ENCODE results near the gene GSTO1. TPM values are rescaled to one million over a fixed set of nuclear protein-coding genes. Genes with fewer than 3 reads are reported as not detected.

GSTO1 gene
- total and polyA plus RNA-seq, 2 donors (not counting 1 experiment from before 2014, with no cell fraction given): 151 to 249 TPM

DNA sequence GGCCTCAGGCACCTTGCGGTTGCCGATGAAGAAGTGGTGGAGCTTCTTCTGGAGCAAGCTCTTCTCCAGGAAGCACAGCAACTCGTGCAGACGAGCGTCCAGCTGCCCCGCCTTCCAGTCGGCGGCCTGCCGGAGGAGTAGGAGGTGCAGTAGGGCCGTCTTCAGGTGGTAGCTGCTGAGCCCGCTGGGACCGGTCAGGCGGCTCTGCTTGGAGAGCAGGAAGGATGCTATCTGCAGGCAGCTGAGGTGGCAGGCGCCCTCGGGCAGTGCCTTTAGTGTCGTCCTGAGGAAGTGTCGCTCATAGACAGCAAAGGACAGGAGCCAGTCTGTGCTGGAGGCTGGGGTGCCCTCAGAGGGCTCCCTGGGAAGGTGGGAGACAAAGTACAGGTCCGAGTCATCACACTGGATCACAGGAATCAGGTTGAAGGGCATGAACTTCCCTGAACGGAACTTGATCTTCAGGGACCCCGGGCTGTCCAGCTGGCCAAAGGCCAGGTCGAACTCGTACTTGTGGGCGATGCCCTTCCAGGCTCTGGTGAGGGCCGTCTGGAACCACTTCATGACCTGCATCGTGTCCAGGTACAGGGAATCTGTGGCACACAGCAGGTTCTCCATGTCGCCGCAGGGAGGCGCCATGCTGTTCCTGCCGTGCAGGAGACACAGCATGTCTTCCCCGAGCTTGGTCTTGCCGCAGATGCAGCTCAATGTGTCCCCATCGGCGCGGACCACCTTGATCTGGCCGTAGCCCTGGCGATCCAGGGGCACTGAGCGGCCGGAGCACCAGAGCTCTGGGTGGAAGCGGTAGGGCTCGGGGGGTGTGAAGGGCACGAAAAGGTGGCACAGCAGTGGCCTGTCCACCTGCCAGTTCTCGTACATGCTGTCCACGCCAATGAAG is 60.1 kb downstream of the GSTO1 start:
- peaks cover 79% of the 10 kb centered on the region for H3K79me2 ChIP-seq (ENCODE audit: control insufficient read depth, insufficient read depth, low read length)

DNA sequence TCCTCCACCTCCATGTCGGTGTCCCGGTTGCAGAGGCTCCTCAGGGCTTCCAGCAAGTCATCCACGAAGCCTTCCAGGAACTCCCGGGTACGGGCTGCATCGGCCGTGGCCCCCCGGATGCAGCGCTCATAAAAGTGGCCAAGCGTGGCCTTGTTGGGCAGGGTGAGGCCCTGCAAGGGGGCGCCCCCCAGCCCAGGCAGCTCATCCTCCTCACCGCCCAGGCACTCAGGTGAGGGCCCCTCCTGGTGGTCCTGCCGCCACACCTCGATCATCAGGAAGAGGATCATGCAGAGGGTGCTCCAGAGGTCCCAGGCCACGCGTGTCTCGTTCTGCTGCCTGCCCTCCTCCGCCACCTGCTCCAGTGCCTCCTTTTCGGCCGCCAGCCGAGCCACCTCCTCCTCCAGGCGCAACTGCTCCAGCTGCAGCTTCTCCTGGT is 60.8 kb downstream of the GSTO1 start:
- peaks cover 86% of the 10 kb centered on the region for H3K79me2 ChIP-seq (ENCODE audit: control insufficient read depth, insufficient read depth, low read length)
- H4K20me1 ChIP-seq (ENCODE audit: control insufficient read depth, extremely low read depth, insufficient read depth, low read length): no peaks in the 10 kb centered on the region
- H2AFZ ChIP-seq (ENCODE audit: low read length): no peak overlapping the region
- no peaks in the 10 kb centered on the region for H3K27me3 ChIP-seq (ENCODE audit: control insufficient read depth, insufficient read depth, low read length)
- H3K4me3 ChIP-seq (replicated peaks in 1 of 4; ENCODE audit: control extremely low read depth in 1 of 4, insufficient read depth in 1 of 4, low read depth in 3 of 4, low read length in 4 of 4): no peak overlapping the region
- DNase-seq (ENCODE audit: low read depth in 2 of 2): no peak
- no peak overlapping the region for H3K27ac ChIP-seq (ENCODE audit: insufficient read depth, low read length)
- no peak overlapping the region for H3K9ac ChIP-seq (ENCODE audit: insufficient read depth, low read length)
- H3K36me3 ChIP-seq (ENCODE audit: control insufficient read depth, insufficient read depth, low read length): peaks cover 18% of the 10 kb centered on the region
- TF ChIP-seq, protein P1, sequence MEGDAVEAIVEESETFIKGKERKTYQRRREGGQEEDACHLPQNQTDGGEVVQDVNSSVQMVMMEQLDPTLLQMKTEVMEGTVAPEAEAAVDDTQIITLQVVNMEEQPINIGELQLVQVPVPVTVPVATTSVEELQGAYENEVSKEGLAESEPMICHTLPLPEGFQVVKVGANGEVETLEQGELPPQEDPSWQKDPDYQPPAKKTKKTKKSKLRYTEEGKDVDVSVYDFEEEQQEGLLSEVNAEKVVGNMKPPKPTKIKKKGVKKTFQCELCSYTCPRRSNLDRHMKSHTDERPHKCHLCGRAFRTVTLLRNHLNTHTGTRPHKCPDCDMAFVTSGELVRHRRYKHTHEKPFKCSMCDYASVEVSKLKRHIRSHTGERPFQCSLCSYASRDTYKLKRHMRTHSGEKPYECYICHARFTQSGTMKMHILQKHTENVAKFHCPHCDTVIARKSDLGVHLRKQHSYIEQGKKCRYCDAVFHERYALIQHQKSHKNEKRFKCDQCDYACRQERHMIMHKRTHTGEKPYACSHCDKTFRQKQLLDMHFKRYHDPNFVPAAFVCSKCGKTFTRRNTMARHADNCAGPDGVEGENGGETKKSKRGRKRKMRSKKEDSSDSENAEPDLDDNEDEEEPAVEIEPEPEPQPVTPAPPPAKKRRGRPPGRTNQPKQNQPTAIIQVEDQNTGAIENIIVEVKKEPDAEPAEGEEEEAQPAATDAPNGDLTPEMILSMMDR (conservative IDR thresholded peaks at IDR 0.05 in 1 of 2, IDR thresholded peaks at IDR 0.05 in 1 of 2; ENCODE audit: low read depth in 1 of 2, low read length in 2 of 2): no peak
- no peak for TF ChIP-seq EZH2 (IDR thresholded peaks at IDR 0.05; ENCODE audit: low read length, missing control alignments)
- H3K4me2 ChIP-seq (ENCODE audit: extremely low read depth, insufficient read depth, low read length): no peak overlapping the region
- peaks cover 33% of the 10 kb centered on the region for H3K4me1 ChIP-seq (ENCODE audit: control insufficient read depth, extremely low read depth, insufficient read depth, low read length)
- no peaks in the 10 kb centered on the region for H3K9me3 ChIP-seq (ENCODE audit: control insufficient read depth, insufficient read depth, low read depth, low read length)

More for the DNA sequence above, 60.1 kb downstream of the GSTO1 start:
- H2AFZ ChIP-seq (ENCODE audit: low read length): no peak overlapping the region
- H3K4me3 ChIP-seq (replicated peaks in 1 of 4; ENCODE audit: control extremely low read depth in 1 of 4, insufficient read depth in 1 of 4, low read depth in 3 of 4, low read length in 4 of 4): no peak overlapping the region
- no peaks in the 10 kb centered on the region for H3K9me3 ChIP-seq (ENCODE audit: control insufficient read depth, insufficient read depth, low read depth, low read length)
- no peak overlapping the region for H3K4me2 ChIP-seq (ENCODE audit: extremely low read depth, insufficient read depth, low read length)
- TF ChIP-seq EZH2 (IDR thresholded peaks at IDR 0.05; ENCODE audit: low read length, missing control alignments): no peak
- TF ChIP-seq, protein P1 (conservative IDR thresholded peaks at IDR 0.05 in 1 of 2, IDR thresholded peaks at IDR 0.05 in 1 of 2; ENCODE audit: low read depth in 1 of 2, low read length in 2 of 2): no peak
- H4K20me1 ChIP-seq (ENCODE audit: control insufficient read depth, extremely low read depth, insufficient read depth, low read length): no peaks in the 10 kb centered on the region
- H3K36me3 ChIP-seq (ENCODE audit: control insufficient read depth, insufficient read depth, low read length): peaks cover 18% of the 10 kb centered on the region
- peaks cover 30% of the 10 kb centered on the region for H3K4me1 ChIP-seq (ENCODE audit: control insufficient read depth, extremely low read depth, insufficient read depth, low read length)
- no peaks in the 10 kb centered on the region for H3K27me3 ChIP-seq (ENCODE audit: control insufficient read depth, insufficient read depth, low read length)
- no peak for DNase-seq (ENCODE audit: low read depth in 2 of 2)
- H3K9ac ChIP-seq (ENCODE audit: insufficient read depth, low read length): no peak overlapping the region
- no peak overlapping the region for H3K27ac ChIP-seq (ENCODE audit: insufficient read depth, low read length)

DNA sequence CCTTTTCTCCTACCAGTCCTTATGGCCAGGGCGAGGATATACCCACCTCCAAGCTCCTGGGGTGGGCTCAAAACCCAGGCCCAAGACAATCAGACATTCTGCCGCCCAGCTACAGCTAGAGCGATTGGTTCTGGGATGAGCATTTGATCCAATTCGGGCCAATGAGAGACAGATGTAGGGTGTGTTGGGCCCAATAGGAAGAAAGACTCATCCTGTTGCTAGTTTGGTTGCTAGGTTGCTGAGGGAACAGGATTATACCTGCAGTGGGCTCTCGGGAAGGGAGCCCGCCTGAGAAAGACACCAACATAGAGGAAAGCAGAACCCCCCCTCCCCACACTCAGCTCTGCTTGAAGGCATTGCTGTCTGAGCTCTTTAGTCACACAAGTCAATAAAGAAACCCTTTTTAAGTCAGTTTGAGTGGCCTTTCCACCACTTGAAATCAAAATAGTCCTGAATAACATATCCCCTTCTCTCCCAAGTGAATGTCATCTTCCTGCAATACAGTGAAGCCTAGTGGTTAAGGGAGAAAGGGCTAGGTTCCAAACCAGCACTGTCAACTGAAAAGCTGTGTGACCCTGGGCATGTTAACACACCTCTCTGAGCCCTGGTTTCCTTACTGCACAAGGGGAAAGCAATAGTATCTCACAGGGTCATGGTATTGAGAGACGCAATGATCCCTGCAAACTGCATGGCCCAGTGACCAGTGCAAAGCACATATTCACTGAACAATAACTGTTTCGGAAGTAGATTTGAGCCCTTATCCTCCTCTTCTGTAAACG is 61.8 kb downstream of the GSTO1 start:
- Histone ChIP-seq H3K79me2 (ENCODE audit: control insufficient read depth, insufficient read depth, low read length) (peaks cover 88% of the 10 kb centered on the region), H3K36me3 (ENCODE audit: control insufficient read depth, insufficient read depth, low read length) (peaks cover 18% of the 10 kb centered on the region), H3K9ac (ENCODE audit: insufficient read depth, low read length) (no peak overlapping the region), H3K27ac (ENCODE audit: insufficient read depth, low read length) (peak overlapping the region; percentile 37), H4K20me1 (ENCODE audit: control insufficient read depth, extremely low read depth, insufficient read depth, low read length) (no peaks in the 10 kb centered on the region), H3K4me1 (ENCODE audit: control insufficient read depth, extremely low read depth, insufficient read depth, low read length) (peaks cover 39% of the 10 kb centered on the region), H2AFZ (ENCODE audit: low read length) (no peak overlapping the region), H3K4me2 (ENCODE audit: extremely low read depth, insufficient read depth, low read length) (no peak overlapping the region), H3K9me3 (ENCODE audit: control insufficient read depth, insufficient read depth, low read depth, low read length) (no peaks in the 10 kb centered on the region), H3K4me3 (replicated peaks in 1 of 4; ENCODE audit: control extremely low read depth in 1 of 4, insufficient read depth in 1 of 4, low read depth in 3 of 4, low read length in 4 of 4) (no peak overlapping the region), H3K27me3 (ENCODE audit: control insufficient read depth, insufficient read depth, low read length) (no peaks in the 10 kb centered on the region)
- TF ChIP-seq, protein P1 (conservative IDR thresholded peaks at IDR 0.05 in 1 of 2, IDR thresholded peaks at IDR 0.05 in 1 of 2; ENCODE audit: low read depth in 1 of 2, low read length in 2 of 2): no peak
- TF ChIP-seq EZH2 (IDR thresholded peaks at IDR 0.05; ENCODE audit: low read length, missing control alignments): no peak
- DNase-seq (ENCODE audit: low read depth in 2 of 2): no peak
